Fibroblast of lung (primary cell): ENCODE measurements around the gene ATP1A2. TPM values are rescaled to one million over a fixed set of nuclear protein-coding genes. Genes with fewer than 3 reads are reported as not detected.

Experiments
- DNase-seq, 2 donors: peaks; one replicate each; pipeline versions ENCODE4 v3.0.0 to v3.0.0-alpha.2; 2010; ENCODE audit warnings: low read depth in 2 of 2
- H2AFZ ChIP-seq: 2 replicates; pipeline ENCODE4 v1.5.1; 2012; ENCODE audit warnings: low read length, control low read depth, inconsistent platforms
- H3K27ac ChIP-seq: 2 replicates; pipeline ENCODE4 v1.5.1; 2011; ENCODE audit warnings: low read length, control low read depth; ENCODE audit not compliant: insufficient read depth
- H3K27me3 ChIP-seq: 2 replicates; pipeline ENCODE4 v1.5.1; 2011; ENCODE audit warnings: mild to moderate bottlenecking, low read length; ENCODE audit not compliant: control insufficient read depth, insufficient read depth
- H3K36me3 ChIP-seq: 2 replicates; pipeline ENCODE4 v1.5.1; 2011; ENCODE audit warnings: low read length; ENCODE audit not compliant: control insufficient read depth, insufficient read depth
- H3K4me1 ChIP-seq: 2 replicates; pipeline ENCODE4 v1.5.1; 2011; ENCODE audit warnings: low read length; ENCODE audit not compliant: control insufficient read depth, insufficient read depth; ENCODE audit errors: extremely low read depth
- H3K4me2 ChIP-seq: 2 replicates; pipeline ENCODE4 v1.5.1; 2011; ENCODE audit warnings: low read length, control low read depth; ENCODE audit not compliant: insufficient read depth; ENCODE audit errors: extremely low read depth
- H3K4me3 ChIP-seq, 4 experiments: fragments of 200-600 bp in 1 of 4; sonication (generic) in 1 of 4; replicated peaks in 1 of 4; 2 replicates each; pipeline ENCODE4 v1.5.1; 2011 to 2016; ENCODE audit warnings: low read length in 4 of 4, low read depth in 3 of 4, mild to moderate bottlenecking in 3 of 4, control low read depth in 2 of 4, inconsistent platforms in 1 of 4, mixed read lengths in 1 of 4; ENCODE audit not compliant: insufficient read depth in 1 of 4; ENCODE audit errors: control extremely low read depth in 1 of 4
- H3K79me2 ChIP-seq: 2 replicates; pipeline ENCODE4 v1.5.1; 2012; ENCODE audit warnings: mild to moderate bottlenecking, low read length, inconsistent platforms; ENCODE audit not compliant: control insufficient read depth, insufficient read depth
- H3K9ac ChIP-seq: 2 replicates; pipeline ENCODE4 v1.5.1; 2011; ENCODE audit warnings: mild to moderate bottlenecking, low read length, control low read depth; ENCODE audit not compliant: insufficient read depth
- H3K9me3 ChIP-seq: 2 replicates; pipeline ENCODE4 v1.5.1; 2012; ENCODE audit warnings: low read depth, low read length; ENCODE audit not compliant: control insufficient read depth, insufficient read depth
- H4K20me1 ChIP-seq: 2 replicates; pipeline ENCODE4 v1.5.1; 2011; ENCODE audit warnings: low read length; ENCODE audit not compliant: control insufficient read depth, insufficient read depth; ENCODE audit errors: extremely low read depth
- CTCF ChIP-seq, 2 donors: IDR thresholded peaks in 1 of 2; conservative IDR thresholded peaks in 1 of 2; 1 replicate in 1 of 2; 2 replicates in 1 of 2; pipeline ENCODE4 v1.5.1; 2011 to 2012; ENCODE audit warnings: low read length in 2 of 2, control low read depth in 1 of 2, inconsistent platforms in 1 of 2, low read depth in 1 of 2, mild to moderate bottlenecking in 1 of 2
- EZH2 ChIP-seq: IDR thresholded peaks from 2 replicates; pipeline ENCODE4 v1.5.1; 2012; ENCODE audit warnings: low read length, control low read depth, mild to moderate bottlenecking; ENCODE audit errors: missing control alignments
- polyA plus RNA-seq, 2 donors: library from polyadenylated mRNA; depleted of rRNA in 1 of 2; stranded (reverse) in 1 of 2; unstranded in 1 of 2; fragments of >200 nt; gene quantifications; 2 replicates each; pipeline ENCODE4 v1.2.1, GENCODE V29; 2011 to 2012; ENCODE audit warnings: missing spikeins in 1 of 2
- total RNA-seq: library from RNA; depleted of rRNA; stranded (reverse); fragments of >200 nt; gene quantifications from 2 replicates; pipeline ENCODE4 v1.2.1, GENCODE V29; 2014

The ATP1A2 gene
- total and polyA plus RNA-seq, 2 donors (not counting 1 experiment from before 2014, with no cell fraction given): 0.44 to 1.8 TPM

GRCh38 chr1:160134791-160135572, 19.4 kb downstream of the ATP1A2 start:
- no peaks in the 10 kb centered on the region for H3K9me3 ChIP-seq
- no peaks in the 10 kb centered on the region for H3K36me3 ChIP-seq
- H3K27ac ChIP-seq: no peak overlapping the region
- no peak overlapping the region for H2AFZ ChIP-seq
- H3K9ac ChIP-seq: no peak overlapping the region
- H3K4me3 ChIP-seq: no peak overlapping the region
- TF ChIP-seq EZH2: no peak
- TF ChIP-seq CTCF (conservative IDR thresholded peaks at IDR 0.05 in 1 of 2, IDR thresholded peaks at IDR 0.05 in 1 of 2; ENCODE audit: low read depth in 1 of 2, low read length in 2 of 2): no peak
- DNase-seq: no peak
- H4K20me1 ChIP-seq: no peaks in the 10 kb centered on the region
- no peaks in the 10 kb centered on the region for H3K4me1 ChIP-seq
- H3K79me2 ChIP-seq: no peaks in the 10 kb centered on the region
- peaks cover 8% of the 10 kb centered on the region for H3K27me3 ChIP-seq
- no peak overlapping the region for H3K4me2 ChIP-seq

- DNase-seq: no peak
- no peaks in the 10 kb centered on the region for H3K9me3 ChIP-seq
- H3K27me3 ChIP-seq: peaks cover 11% of the 10 kb centered on the region
- H2AFZ ChIP-seq: no peak overlapping the region
- no peak overlapping the region for H3K4me3 ChIP-seq
- H3K4me1 ChIP-seq: no peaks in the 10 kb centered on the region
- H3K79me2 ChIP-seq: no peaks in the 10 kb centered on the region
- H3K36me3 ChIP-seq: no peaks in the 10 kb centered on the region
- H3K9ac ChIP-seq: no peak overlapping the region
- no peak overlapping the region for H3K4me2 ChIP-seq
- H4K20me1 ChIP-seq: no peaks in the 10 kb centered on the region
- TF ChIP-seq CTCF (conservative IDR thresholded peaks at IDR 0.05 in 1 of 2, IDR thresholded peaks at IDR 0.05 in 1 of 2; ENCODE audit: low read depth in 1 of 2, low read length in 2 of 2) (no peak), EZH2 (no peak)
- no peak overlapping the region for H3K27ac ChIP-seq
These were observed 20.8 kb downstream of the ATP1A2 start for GRCh38 chr1:160136121-160136925.

- peaks cover 11% of the 10 kb centered on the region for H3K27me3 ChIP-seq
- no peak overlapping the region for H2AFZ ChIP-seq
- no peaks in the 10 kb centered on the region for H3K4me1 ChIP-seq
- TF ChIP-seq EZH2: no peak
- TF ChIP-seq CTCF (conservative IDR thresholded peaks at IDR 0.05 in 1 of 2, IDR thresholded peaks at IDR 0.05 in 1 of 2; ENCODE audit: low read depth in 1 of 2, low read length in 2 of 2): no peak
- H3K4me2 ChIP-seq: no peak overlapping the region
- no peaks in the 10 kb centered on the region for H3K36me3 ChIP-seq
- H3K27ac ChIP-seq: no peak overlapping the region
- no peak for DNase-seq
- no peaks in the 10 kb centered on the region for H4K20me1 ChIP-seq
- no peak overlapping the region for H3K9ac ChIP-seq
- no peak overlapping the region for H3K4me3 ChIP-seq
- no peaks in the 10 kb centered on the region for H3K9me3 ChIP-seq
- H3K79me2 ChIP-seq: no peaks in the 10 kb centered on the region
These were observed 21.3 kb downstream of the ATP1A2 start for GRCh38 chr1:160136926-160137200.
